A549 (cell line): ENCODE results near the gene ANKRD6. TPM values are rescaled to one million over a fixed set of nuclear protein-coding genes. Genes with fewer than 3 reads are reported as not detected.

Experiments used
- ATAC-seq, 2 experiments: fragments of 200-7000 bp in 1 of 2; fragments of >200 bp in 1 of 2; cut with Nextera tagmentation in 1 of 2; cut with Tn5 transposase in 1 of 2; 3 replicates each; pipeline versions ENCODE4 v1.8.0 to v1.9.1; 2018 to 2020; ENCODE audit warnings: mild to moderate bottlenecking in 1 of 2, moderate library complexity in 1 of 2
- CTCF ChIA-PET: fragments of 300-600 bp; sonication (Branson Sonifier 250); formaldehyde crosslinking; extraction: SDS; loops from one replicate; lab custom pipeline; 2021; ENCODE audit warnings: antibody characterized with exemption, inconsistent platforms; lab: Yijun Ruan, JAX
- POLR2A ChIA-PET: fragments of 350-600 bp; formaldehyde crosslinking; extraction: SDS; loops from one replicate; lab custom pipeline; 2021; ENCODE audit warnings: antibody characterized with exemption, inconsistent platforms; lab: Yijun Ruan, JAX
- DNase-seq, 2 experiments: peaks; one replicate each; pipeline versions ENCODE4 v3.0.0 to v3.0.0-alpha.2; 2011 to 2016; ENCODE audit warnings: low read depth in 1 of 2, low spot score in 1 of 2
- FAIRE-seq: peaks from 2 replicates; lab custom pipeline; 2011; peaks lifted over from hg19 to GRCh38; lab: Jason Lieb, UNC
- H3K27ac ChIP-seq, 2 experiments: fragments of >200 bp; sonication (Bioruptor Twin); formaldehyde crosslinking; 3 replicates each; pipeline ENCODE4 v1.5.1; 2016 to 2017
- H3K4me1 ChIP-seq: fragments of >200 bp; sonication (Bioruptor Twin); formaldehyde crosslinking; 3 replicates; pipeline ENCODE4 v1.6.1; 2016
- H3K4me2 ChIP-seq: fragments of >200 bp; sonication (Bioruptor Twin); formaldehyde crosslinking; 3 replicates; pipeline ENCODE4 v1.6.1; 2016
- H3K4me3 ChIP-seq: fragments of >200 bp; sonication (Bioruptor Twin); formaldehyde crosslinking; 3 replicates; pipeline ENCODE4 v1.5.1; 2016
- H3K9me3 ChIP-seq: fragments of >200 bp; sonication (Bioruptor Twin); formaldehyde crosslinking; 3 replicates; pipeline ENCODE4 v1.6.1; 2016
- BCL3 ChIP-seq: fragments of >200 bp; sonication (Bioruptor Twin); formaldehyde crosslinking; IDR thresholded peaks from 3 replicates; pipeline ENCODE4 v1.6.1; 2016
- BHLHE40 ChIP-seq: IDR thresholded peaks from 2 replicates; pipeline ENCODE4 v1.6.1; 2012; ENCODE audit warnings: low read depth, low read length, inconsistent platforms
- CBX2 ChIP-seq: fragments of 200-600 bp; sonication (generic); IDR thresholded peaks from 2 replicates; pipeline ENCODE4 v1.6.1; 2016; ENCODE audit warnings: low read depth, mild to moderate bottlenecking, borderline replicate concordance
- CHD4 ChIP-seq: fragments of 200-600 bp; sonication (generic); IDR thresholded peaks from 2 replicates; pipeline ENCODE4 v1.6.1; 2016; ENCODE audit warnings: antibody characterized with exemption, mild to moderate bottlenecking, borderline replicate concordance
- CTCF ChIP-seq: fragments of >200 bp; sonication (Bioruptor Twin); formaldehyde crosslinking; IDR thresholded peaks from 3 replicates; pipeline ENCODE4 v1.5.1; 2016
- E2F6 ChIP-seq: IDR thresholded peaks from 2 replicates; pipeline ENCODE4 v1.6.1; 2012; ENCODE audit warnings: low read depth, borderline replicate concordance
- EHF ChIP-seq: fragments of 250-450 bp; sonication (Bioruptor Pico); IDR thresholded peaks from 2 replicates; pipeline ENCODE4 v1.5.0; 2020; ENCODE audit warnings: mild to moderate bottlenecking
- FOSL2 ChIP-seq, 2 experiments: fragments of 450-650 bp in 1 of 2; fragments of >200 bp in 1 of 2; sonication (Bioruptor Twin) in 1 of 2; formaldehyde crosslinking; IDR thresholded peaks; 2 replicates each; pipeline versions ENCODE4 v1.5.0 to v1.6.1; 2016 to 2020; ENCODE audit warnings: mild to moderate bottlenecking in 1 of 2, moderate library complexity in 1 of 2
- FOXS1 ChIP-seq: fragments of 250-450 bp; sonication (Bioruptor Pico); IDR thresholded peaks from 2 replicates; pipeline ENCODE4 v1.5.0; 2020; ENCODE audit warnings: mild to moderate bottlenecking, moderate library complexity
- HOXB13 ChIP-seq: fragments of 250-450 bp; sonication (Bioruptor Pico); IDR thresholded peaks from 2 replicates; pipeline ENCODE4 v1.5.0; 2020; ENCODE audit warnings: low read depth, mild to moderate bottlenecking, moderate library complexity
- HOXB5 ChIP-seq: fragments of 250-450 bp; sonication (Bioruptor Pico); IDR thresholded peaks from 2 replicates; pipeline ENCODE4 v1.5.0; 2020; ENCODE audit warnings: mild to moderate bottlenecking, moderate library complexity
- JUN ChIP-seq, 2 experiments: fragments of >200 bp; sonication (Bioruptor Twin); formaldehyde crosslinking; IDR thresholded peaks; 2 replicates in 1 of 2; 3 replicates in 1 of 2; pipeline ENCODE4 v1.6.1; 2016 to 2017
- MAFK ChIP-seq: fragments of 450-650 bp; IDR thresholded peaks from 2 replicates; pipeline ENCODE4 v1.6.1; 2014; ENCODE audit not compliant: partially characterized antibody
- MYC ChIP-seq: IDR thresholded peaks from 2 replicates; pipeline ENCODE4 v1.6.1; 2012; ENCODE audit warnings: mild to moderate bottlenecking, inconsistent platforms, low read length, improper control_type of control experiment, borderline replicate concordance
- NPAS2 ChIP-seq: fragments of 250-450 bp; sonication (Bioruptor Pico); IDR thresholded peaks from 2 replicates; pipeline ENCODE4 v1.8.0; 2022; ENCODE audit warnings: mild to moderate bottlenecking, moderate library complexity, borderline replicate concordance
- NR3C1 ChIP-seq: fragments of >200 bp; sonication (Bioruptor Twin); formaldehyde crosslinking; IDR thresholded peaks from 3 replicates; pipeline ENCODE4 v1.6.1; 2017
- PHF8 ChIP-seq: fragments of 200-600 bp; sonication (generic); IDR thresholded peaks from 2 replicates; pipeline ENCODE4 v1.6.1; 2016; ENCODE audit warnings: low read depth, mild to moderate bottlenecking, antibody characterized with exemption, moderate library complexity, borderline replicate concordance
- POLR2A ChIP-seq: IDR thresholded peaks from 2 replicates; pipeline ENCODE4 v1.6.1; 2012; ENCODE audit warnings: mild to moderate bottlenecking, low read length
- POLR2AphosphoS2 ChIP-seq: conservative IDR thresholded peaks from 2 replicates; pipeline ENCODE4 v1.6.1; 2012; ENCODE audit warnings: low read length, improper control_type of control experiment, inconsistent platforms
- RARB ChIP-seq: fragments of 250-450 bp; sonication (Bioruptor Pico); IDR thresholded peaks from 2 replicates; pipeline ENCODE4 v1.8.0; 2021; ENCODE audit warnings: mild to moderate bottlenecking, moderate library complexity
- RCOR1 ChIP-seq: fragments of 150-350 bp; IDR thresholded peaks from 2 replicates; pipeline ENCODE4 v1.6.1; 2014; ENCODE audit warnings: antibody characterized with exemption, low read length, low read depth
- RFX5 ChIP-seq: fragments of 450-650 bp; IDR thresholded peaks from 2 replicates; pipeline ENCODE4 v1.7.1; 2014; ENCODE audit warnings: antibody characterized with exemption, mild to moderate bottlenecking, moderate library complexity
- RNF2 ChIP-seq: fragments of 200-600 bp; sonication (generic); IDR thresholded peaks from 2 replicates; pipeline ENCODE4 v1.6.1; 2016; ENCODE audit warnings: low read depth, mild to moderate bottlenecking, antibody characterized with exemption, moderate library complexity, borderline replicate concordance
- SMC3 ChIP-seq: fragments of >200 bp; sonication (Bioruptor Twin); formaldehyde crosslinking; IDR thresholded peaks from 3 replicates; pipeline ENCODE4 v1.6.1; 2018; ENCODE audit warnings: inconsistent platforms
- SREBF2 ChIP-seq: fragments of 450-650 bp; IDR thresholded peaks from 2 replicates; pipeline ENCODE4 v1.6.1; 2014; ENCODE audit warnings: mild to moderate bottlenecking, moderate library complexity
- TFCP2L1 ChIP-seq: fragments of 250-450 bp; sonication (Bioruptor Pico); IDR thresholded peaks from 2 replicates; pipeline ENCODE4 v1.5.0; 2021; ENCODE audit warnings: mild to moderate bottlenecking
- TP53 ChIP-seq: fragments of 250-450 bp; sonication (Bioruptor Pico); IDR thresholded peaks from 2 replicates; pipeline ENCODE4 v1.5.0; 2021; ENCODE audit warnings: mild to moderate bottlenecking, moderate library complexity
- ZC3H11A ChIP-seq: fragments of 450-650 bp; IDR thresholded peaks from 2 replicates; pipeline ENCODE4 v1.6.1; 2014; ENCODE audit warnings: antibody characterized with exemption, mild to moderate bottlenecking
- ZFP36 ChIP-seq: fragments of 450-650 bp; IDR thresholded peaks from 2 replicates; pipeline ENCODE4 v1.6.1; 2014; ENCODE audit warnings: borderline replicate concordance; ENCODE audit not compliant: partially characterized antibody
- ZNF302 ChIP-seq: fragments of 250-450 bp; sonication (Bioruptor Pico); IDR thresholded peaks from 2 replicates; pipeline ENCODE4 v1.9.0; 2021; ENCODE audit warnings: inconsistent platforms, mild to moderate bottlenecking, moderate library complexity
- ZSCAN20 ChIP-seq: fragments of 250-450 bp; sonication (Bioruptor Pico); IDR thresholded peaks from 2 replicates; pipeline ENCODE4 v1.8.0; 2022; ENCODE audit warnings: mild to moderate bottlenecking, moderate library complexity
- WGBS: methylation state at CpG from one replicate; pipeline ENCODE4 v1.1.6; 2017; ENCODE audit errors: missing lambda C conversion rate; 5-methylcytosine and 5-hydroxymethylcytosine counted together
- polyA plus RNA-seq, 4 experiments: library from polyadenylated mRNA; depleted of rRNA in 3 of 4; stranded (reverse); fragments of >200 nt; fragmentation: RNase III in 1 of 4; extraction: RNeasy Plus Mini Kit Qiagen cat#74134 plus additional on column Dnase treatment in 1 of 4; gene quantifications; 2 replicates in 3 of 4; 3 replicates in 1 of 4; pipeline ENCODE4 v1.2.3, GENCODE V29; 2011 to 2017
- TF ChIP-seq, protein P1 (sequence below): fragments of 450-650 bp; IDR thresholded peaks from 2 replicates; pipeline ENCODE4 v1.6.1; 2014; ENCODE audit warnings: antibody characterized with exemption
- TF ChIP-seq, protein P2 (sequence below): IDR thresholded peaks from 2 replicates; pipeline ENCODE4 v1.6.1; 2012

ANKRD6 gene
- polyA plus RNA-seq, 2 of the 4 experiments (the other 2 are of a cell fraction) = 2.2 to 3.6 TPM

- no peak for DNase-seq
- 67% methylated on average over 3 of the region's 8 CpGs for WGBS
- no peak for FAIRE-seq
- CTCF ChIA-PET = no interaction called here
- Histone ChIP-seq H3K4me2 (0 out of 3 replicates have a peak overlapping the region, but pooled peaks have one; percentile 29), H3K4me1 (peaks cover 13% of the 10 kb centered on the region; the same call in 1 of the 3 replicates)
- TF ChIP-seq SREBF2 (no peak), POLR2A (no peak), CBX2 (no peak), BCL3 (no peak), ZNF302 (CRISPR knock-in tag) (no peak), CHD4 (no peak), BHLHE40 (no peak), RNF2 (no peak), TP53 (CRISPR knock-in tag) (no peak), ZSCAN20 (CRISPR knock-in tag) (no peak), SMC3 (no peak), FOSL2 (IDR thresholded peaks at IDR 0.05) (no peak), FOSL2 (CRISPR knock-in tag; IDR thresholded peaks at IDR 0.05) (no peak), EHF (CRISPR knock-in tag) (no peak), RCOR1 (no peak), HOXB13 (no peak), RARB (CRISPR knock-in tag) (no peak), POLR2AphosphoS2 (no peak), FOXS1 (CRISPR knock-in tag) (no peak), CTCF (no peak)
- TF ChIP-seq, protein P1, sequence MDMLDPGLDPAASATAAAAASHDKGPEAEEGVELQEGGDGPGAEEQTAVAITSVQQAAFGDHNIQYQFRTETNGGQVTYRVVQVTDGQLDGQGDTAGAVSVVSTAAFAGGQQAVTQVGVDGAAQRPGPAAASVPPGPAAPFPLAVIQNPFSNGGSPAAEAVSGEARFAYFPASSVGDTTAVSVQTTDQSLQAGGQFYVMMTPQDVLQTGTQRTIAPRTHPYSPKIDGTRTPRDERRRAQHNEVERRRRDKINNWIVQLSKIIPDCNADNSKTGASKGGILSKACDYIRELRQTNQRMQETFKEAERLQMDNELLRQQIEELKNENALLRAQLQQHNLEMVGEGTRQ = no peak
- TF ChIP-seq, all 56 proteins: peak for 0
- peak in 1 of 2 experiments; percentile 58; a peak in 2 of 6 replicates for ATAC-seq
- H3K9me3 ChIP-seq = no peaks in the 10 kb centered on the region
- POLR2A ChIA-PET = no interaction called here
- no peak overlapping the region for H3K4me3 ChIP-seq
- H3K27ac ChIP-seq = no peak overlapping the region
Measured at GRCh38 chr6:89508755-89509563, 76.0 kb downstream of the ANKRD6 start.

GRCh38 chr6:89509777-89510281 lies 76.9 kb downstream of the ANKRD6 start:
- H3K9me3 ChIP-seq = no peaks in the 10 kb centered on the region
- FAIRE-seq (no peak), ATAC-seq (peak; percentile 34 to 46; a peak in 3 of 6 replicates), DNase-seq (no peak)
- TF ChIP-seq ZFP36 (no peak), RCOR1 (no peak), SMC3 (no peak), MAFK (no peak), EHF (CRISPR knock-in tag) (no peak), PHF8 (no peak), MYC (no peak), TFCP2L1 (CRISPR knock-in tag) (no peak), CBX2 (no peak), NPAS2 (CRISPR knock-in tag) (no peak), NR3C1 (no peak), ZC3H11A (no peak), RFX5 (no peak), JUN (IDR thresholded peaks at IDR 0.05) (no peak), HOXB5 (no peak), E2F6 (no peak)
- TF ChIP-seq, protein P2, sequence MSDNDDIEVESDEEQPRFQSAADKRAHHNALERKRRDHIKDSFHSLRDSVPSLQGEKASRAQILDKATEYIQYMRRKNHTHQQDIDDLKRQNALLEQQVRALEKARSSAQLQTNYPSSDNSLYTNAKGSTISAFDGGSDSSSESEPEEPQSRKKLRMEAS = no peak
- H3K4me1 ChIP-seq = peaks cover 13% of the 10 kb centered on the region; the same call in 1 of the 3 replicates
- 26% methylated on average over 3 of the region's 3 CpGs for WGBS
- H3K27ac ChIP-seq = no peak overlapping the region
- peak overlapping the region; percentile 29; the same call in 2 of the 3 replicates for H3K4me2 ChIP-seq
- no peak overlapping the region for H3K4me3 ChIP-seq
- ChIA-PET POLR2A (no interaction called here), CTCF (no interaction called here)
